PC-3 (cell line): ENCODE results near the gene SNX8.

Experiments used
- EZH2 ChIP-seq: fragments of 300-600 bp; sonication (generic); IDR thresholded peaks from one replicate; pipeline ENCODE4 v1.6.1; 2017; ENCODE audit warnings: antibody characterized with exemption, mild to moderate bottlenecking, low read length; ENCODE audit not compliant: unreplicated experiment
- EZH2phosphoT487 ChIP-seq: fragments of 300-600 bp; sonication (generic); IDR thresholded peaks from 2 replicates; pipeline ENCODE4 v1.6.1; 2018; ENCODE audit warnings: mild to moderate bottlenecking, antibody characterized with exemption, low read length, borderline replicate concordance
- TF ChIP-seq, protein P1 (sequence below): fragments of 300-600 bp; sonication (generic); conservative IDR thresholded peaks from 2 replicates; pipeline ENCODE4 v1.5.1; 2017; ENCODE audit warnings: antibody characterized with exemption, low read depth, mild to moderate bottlenecking, low read length

DNA sequence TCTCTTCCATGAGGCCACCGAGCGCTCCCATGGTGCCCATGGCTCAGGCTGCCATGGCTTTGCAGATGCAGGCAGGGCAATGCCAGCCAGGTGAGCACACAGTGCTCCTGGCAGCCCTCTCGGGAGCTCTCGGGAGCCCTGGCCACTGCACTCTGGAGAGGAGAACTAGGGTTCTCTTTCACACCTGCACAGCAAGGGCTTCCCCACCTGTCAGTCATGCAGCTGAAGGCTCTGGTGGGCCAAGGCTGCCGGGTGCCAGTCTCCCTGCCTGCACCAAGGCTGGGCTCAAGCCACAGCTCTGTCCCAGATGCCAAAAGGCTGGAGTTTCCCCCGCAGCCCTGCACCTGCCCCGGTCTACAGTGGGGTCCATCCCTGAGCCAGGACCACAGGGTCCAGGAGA, 39.6 kb downstream of the SNX8 start:
- TF ChIP-seq, protein P1, sequence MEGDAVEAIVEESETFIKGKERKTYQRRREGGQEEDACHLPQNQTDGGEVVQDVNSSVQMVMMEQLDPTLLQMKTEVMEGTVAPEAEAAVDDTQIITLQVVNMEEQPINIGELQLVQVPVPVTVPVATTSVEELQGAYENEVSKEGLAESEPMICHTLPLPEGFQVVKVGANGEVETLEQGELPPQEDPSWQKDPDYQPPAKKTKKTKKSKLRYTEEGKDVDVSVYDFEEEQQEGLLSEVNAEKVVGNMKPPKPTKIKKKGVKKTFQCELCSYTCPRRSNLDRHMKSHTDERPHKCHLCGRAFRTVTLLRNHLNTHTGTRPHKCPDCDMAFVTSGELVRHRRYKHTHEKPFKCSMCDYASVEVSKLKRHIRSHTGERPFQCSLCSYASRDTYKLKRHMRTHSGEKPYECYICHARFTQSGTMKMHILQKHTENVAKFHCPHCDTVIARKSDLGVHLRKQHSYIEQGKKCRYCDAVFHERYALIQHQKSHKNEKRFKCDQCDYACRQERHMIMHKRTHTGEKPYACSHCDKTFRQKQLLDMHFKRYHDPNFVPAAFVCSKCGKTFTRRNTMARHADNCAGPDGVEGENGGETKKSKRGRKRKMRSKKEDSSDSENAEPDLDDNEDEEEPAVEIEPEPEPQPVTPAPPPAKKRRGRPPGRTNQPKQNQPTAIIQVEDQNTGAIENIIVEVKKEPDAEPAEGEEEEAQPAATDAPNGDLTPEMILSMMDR = no peak
- no peak for TF ChIP-seq EZH2phosphoT487
- no peak for TF ChIP-seq EZH2
